ENCODE data around the gene PLXNB2.

DNA sequence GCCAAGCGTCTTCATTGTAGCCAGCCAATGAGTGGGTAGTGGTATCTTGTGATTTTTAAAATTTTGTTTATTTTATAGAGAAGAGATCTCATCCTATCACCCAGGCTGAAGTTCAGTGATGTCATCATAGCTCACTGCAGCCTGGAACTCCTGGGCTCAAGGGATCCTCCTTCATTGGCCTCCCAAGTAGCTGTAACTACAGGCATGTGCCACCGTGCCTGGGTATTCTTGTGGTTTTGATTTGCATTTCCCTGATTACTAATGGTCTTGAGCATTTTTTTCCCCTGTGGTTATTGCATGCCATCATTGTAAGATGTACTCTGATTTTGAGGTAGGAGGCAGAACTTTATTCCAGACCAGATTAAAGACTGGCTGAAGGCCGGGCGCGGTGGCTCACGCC, 21.8 kb upstream of the PLXNB2 start:
- TF ChIP-seq POLR2AphosphoS5 (IDR thresholded peaks at IDR 0.05; ENCODE audit: low read depth, low read length) = no peak
- TF ChIP-seq, protein P1, sequence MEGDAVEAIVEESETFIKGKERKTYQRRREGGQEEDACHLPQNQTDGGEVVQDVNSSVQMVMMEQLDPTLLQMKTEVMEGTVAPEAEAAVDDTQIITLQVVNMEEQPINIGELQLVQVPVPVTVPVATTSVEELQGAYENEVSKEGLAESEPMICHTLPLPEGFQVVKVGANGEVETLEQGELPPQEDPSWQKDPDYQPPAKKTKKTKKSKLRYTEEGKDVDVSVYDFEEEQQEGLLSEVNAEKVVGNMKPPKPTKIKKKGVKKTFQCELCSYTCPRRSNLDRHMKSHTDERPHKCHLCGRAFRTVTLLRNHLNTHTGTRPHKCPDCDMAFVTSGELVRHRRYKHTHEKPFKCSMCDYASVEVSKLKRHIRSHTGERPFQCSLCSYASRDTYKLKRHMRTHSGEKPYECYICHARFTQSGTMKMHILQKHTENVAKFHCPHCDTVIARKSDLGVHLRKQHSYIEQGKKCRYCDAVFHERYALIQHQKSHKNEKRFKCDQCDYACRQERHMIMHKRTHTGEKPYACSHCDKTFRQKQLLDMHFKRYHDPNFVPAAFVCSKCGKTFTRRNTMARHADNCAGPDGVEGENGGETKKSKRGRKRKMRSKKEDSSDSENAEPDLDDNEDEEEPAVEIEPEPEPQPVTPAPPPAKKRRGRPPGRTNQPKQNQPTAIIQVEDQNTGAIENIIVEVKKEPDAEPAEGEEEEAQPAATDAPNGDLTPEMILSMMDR (IDR thresholded peaks at IDR 0.05) = no peak

Data from Panc1 (cell line).